Right forelimb (tissue), 1 donor: ENCODE results near the gene ZBTB7A.
"Not testable (repeated sequence)": the region's sequence is repeated elsewhere in the genome, so short reads cannot be mapped to it uniquely, and the experiment has no call there.

ENCODE experiments used
- DNase-seq: peaks from one replicate; pipeline ENCODE4 v3.0.0-alpha.2; 2018

ZBTB7A gene

DNA sequence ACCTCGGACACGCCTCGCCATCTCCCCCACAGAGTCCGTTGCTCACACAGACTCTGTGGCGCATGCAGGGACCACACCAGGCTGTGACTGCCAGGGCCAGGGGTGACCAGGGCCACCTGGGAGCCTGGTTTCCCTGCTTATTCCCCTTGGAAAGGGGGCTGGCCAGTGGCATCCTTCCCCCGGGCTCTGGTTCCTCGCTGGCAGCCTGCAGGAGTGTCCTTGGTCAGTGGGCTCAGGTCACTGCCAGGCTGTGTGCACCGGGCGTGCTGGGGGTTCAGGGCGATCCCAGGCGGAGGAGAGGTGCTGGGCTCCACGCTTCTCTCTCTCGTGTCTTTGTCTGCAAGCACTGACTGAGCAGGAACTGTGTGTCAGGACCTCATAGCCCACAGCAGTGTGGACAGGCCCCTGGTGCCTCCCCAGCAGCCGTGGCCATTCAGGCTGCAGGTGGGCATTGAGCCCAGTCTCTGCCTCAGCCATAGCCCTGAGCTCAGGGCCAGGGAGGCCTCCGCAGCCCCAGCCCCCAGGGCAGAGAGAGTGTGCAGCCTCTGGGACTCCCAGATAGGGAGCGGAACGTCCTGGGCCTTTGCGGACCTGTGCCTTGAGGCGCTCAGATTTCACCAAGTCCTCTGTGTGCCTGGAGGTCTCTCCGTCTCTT lies 52.7 kb downstream of the ZBTB7A start:
- no peak for DNase-seq

- DNase-seq: no peak
Measured at GRCh38 chr19:4012975-4013634, 53.6 kb downstream of the ZBTB7A start.

DNA sequence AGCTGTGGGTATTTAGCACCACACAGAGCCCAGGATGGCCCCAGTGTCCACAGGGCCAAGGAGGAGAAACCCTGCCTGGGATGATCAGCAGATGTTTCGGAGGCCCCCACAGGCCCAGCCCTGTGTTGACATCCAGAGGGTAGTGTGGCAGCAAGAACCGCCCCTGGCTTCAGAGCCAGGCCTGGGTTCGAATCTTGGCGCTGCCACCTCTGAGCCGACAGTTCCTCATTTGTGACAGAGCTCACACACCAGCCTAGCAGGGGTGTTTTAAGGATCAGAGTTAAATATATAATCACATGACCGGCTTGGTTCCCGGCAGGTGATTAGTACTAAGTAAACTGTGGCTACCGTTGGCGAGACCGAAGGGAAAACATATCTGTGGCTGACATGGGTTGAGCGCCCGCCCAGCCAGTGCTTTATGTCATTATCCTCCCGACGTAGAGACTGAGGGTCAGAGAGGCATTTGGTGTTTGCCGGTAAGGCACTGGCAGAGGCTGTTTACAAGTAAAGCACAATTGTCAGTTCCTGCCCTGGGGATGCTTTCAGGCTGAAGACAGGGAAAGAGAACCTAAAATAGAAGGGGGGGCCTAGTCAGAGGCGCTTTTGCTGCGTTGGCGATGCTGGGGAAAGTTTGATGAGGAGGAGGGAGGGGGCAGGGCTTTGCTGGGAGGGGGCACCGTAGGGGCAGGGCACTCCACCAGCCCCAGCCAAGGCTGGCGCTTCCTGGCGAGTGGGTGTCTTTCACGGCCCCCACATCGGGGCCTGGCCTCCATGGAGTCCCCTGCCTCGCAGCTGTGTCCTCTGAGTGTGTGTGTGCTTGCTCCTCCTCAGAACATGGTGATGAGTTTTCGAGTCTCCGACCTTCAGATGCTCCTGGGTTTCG lies 54.4 kb downstream of the ZBTB7A start:
- DNase-seq: no peak

DNA sequence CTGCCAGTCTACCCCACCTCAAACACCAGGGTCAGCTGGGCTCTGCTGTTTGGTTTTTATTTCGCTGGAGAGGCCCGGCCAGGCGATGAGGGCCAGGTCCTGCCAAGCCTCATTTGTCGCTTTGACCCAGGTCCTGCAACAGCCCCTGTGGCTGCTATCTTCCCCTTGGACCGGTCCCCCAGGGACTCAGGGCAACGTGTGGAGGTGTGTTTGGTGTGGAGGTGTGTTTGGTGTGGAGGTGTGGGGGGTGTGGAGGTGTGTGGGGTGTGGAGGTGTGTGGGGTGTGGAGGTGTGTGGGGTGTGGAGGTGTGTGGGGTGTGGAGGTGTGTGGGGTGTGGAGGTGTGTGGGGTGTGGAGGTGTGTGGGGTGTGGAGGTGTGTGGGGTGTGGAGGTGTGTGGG lies 55.3 kb downstream of the ZBTB7A start:
- not testable (repeated sequence) for DNase-seq

- DNase-seq: no peak
Measured at GRCh38 chr19:4010808-4011110, 55.9 kb downstream of the ZBTB7A start.

GRCh38 chr19:4009990-4010807 lies 56.5 kb downstream of the ZBTB7A start:
- no peak for DNase-seq

- DNase-seq: no peak
Measured at GRCh38 chr19:4007836-4008539, 58.7 kb downstream of the ZBTB7A start.

- peak; percentile 99 for DNase-seq
Measured at GRCh38 chr19:4007021-4007835, 59.5 kb downstream of the ZBTB7A start, which contains the start of gene PIAS4. PIAS4 (plus strand) TSS chr19:4007736; CDS start chr19:4007761, 25 bp downstream.

- not testable (repeated sequence) for DNase-seq
Measured at GRCh38 chr19:4005436-4005835, 61.3 kb downstream of the ZBTB7A start.

GRCh38 chr19:4000798-4001197 lies 65.9 kb downstream of the ZBTB7A start:
- not testable (repeated sequence) for DNase-seq

DNA sequence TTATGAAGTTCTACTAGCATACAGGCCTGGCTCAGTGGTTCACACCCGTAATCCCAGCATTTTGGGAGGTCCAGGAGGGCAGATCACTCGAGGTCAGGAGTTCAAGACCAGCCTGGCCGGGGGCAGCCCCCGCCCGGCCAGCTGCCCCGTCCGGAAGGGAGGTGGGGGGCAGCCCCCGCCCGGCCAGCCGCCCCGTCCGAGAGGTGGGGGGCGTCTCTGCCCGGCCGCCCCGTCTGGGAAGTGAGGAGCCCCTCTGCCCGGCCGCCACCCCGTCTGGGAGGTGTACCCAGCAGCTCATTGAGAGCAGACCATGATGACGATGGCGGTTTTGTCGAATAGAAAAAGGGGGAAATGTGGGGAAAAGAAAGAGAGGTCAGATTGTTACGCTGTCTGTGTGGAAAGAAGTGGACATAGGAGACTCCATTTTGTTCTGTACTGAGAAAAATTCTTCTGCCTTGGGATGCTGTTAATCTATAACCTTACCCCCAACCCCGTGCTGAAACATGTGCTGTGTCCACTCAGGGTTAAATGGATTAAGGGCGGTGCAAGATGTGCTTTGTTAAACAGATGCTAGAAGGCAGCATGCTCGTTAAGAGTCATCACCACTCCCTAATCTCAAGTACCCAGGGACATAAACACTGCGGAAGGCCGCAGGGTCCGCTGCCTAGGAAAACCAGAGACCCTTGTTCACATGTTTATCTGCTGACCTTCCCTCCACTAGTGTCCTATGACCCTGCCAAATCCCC lies 67.9 kb downstream of the ZBTB7A start:
- not testable (repeated sequence) for DNase-seq

GRCh38 chr19:3995607-3996006 lies 71.1 kb downstream of the ZBTB7A start:
- DNase-seq: no peak
